Bronchial epithelial cell (primary cell): ENCODE data around the gene PRAMEF26. TPM values are rescaled to one million over a fixed set of nuclear protein-coding genes. Genes with fewer than 3 reads are reported as not detected.
"Not testable (repeated sequence)": the region's sequence is repeated elsewhere in the genome, so short reads cannot be mapped to it uniquely, and the experiment has no call there.

Source experiments
- DNase-seq: peaks from one replicate; pipeline ENCODE4 v3.0.0-alpha.2; 2010; ENCODE audit warnings: low read depth
- FAIRE-seq: peaks from 2 replicates; lab custom pipeline; 2011; peaks lifted over from hg19 to GRCh38; lab: Jason Lieb, UNC
- H3K27me3 ChIP-seq: 2 replicates; pipeline ENCODE4 v1.5.1; 2011; ENCODE audit warnings: low read length; ENCODE audit not compliant: control insufficient read depth, insufficient read depth
- H3K36me3 ChIP-seq: 2 replicates; pipeline ENCODE4 v1.5.1; 2011; ENCODE audit warnings: low read length; ENCODE audit not compliant: control insufficient read depth, insufficient read depth
- H3K4me3 ChIP-seq: 2 replicates; pipeline ENCODE4 v1.5.1; 2011; ENCODE audit warnings: mild to moderate bottlenecking, low read depth, low read length, control low read depth
- total RNA-seq: library from RNA; depleted of rRNA; stranded (reverse); fragments of >200 nt; gene quantifications from 2 replicates; pipeline ENCODE4 v1.2.1, GENCODE V29; 2014

Gene PRAMEF26
- not detected in 2 replicates for total RNA-seq

DNA sequence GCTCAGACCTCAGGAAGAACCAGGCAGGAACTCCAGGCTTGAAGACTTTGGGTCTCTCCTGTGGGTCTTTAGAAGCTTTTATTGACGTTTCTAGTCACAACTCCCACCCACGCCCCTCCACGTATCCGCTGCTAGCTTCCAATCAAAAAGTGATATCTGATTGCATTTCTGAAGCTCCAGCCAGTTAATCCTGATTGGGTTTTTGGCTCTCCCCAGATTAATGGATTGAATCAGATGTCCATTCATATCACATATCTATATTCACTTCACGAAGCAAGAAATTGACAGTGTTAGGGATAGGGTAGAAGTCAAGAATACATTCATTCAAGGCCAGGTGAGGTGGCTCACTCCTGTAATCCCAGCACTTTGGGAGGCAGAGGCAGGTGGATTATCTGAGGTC is at the start of gene PRAMEF26:
PRAMEF26 (minus strand) TSS at position 101 of the 400 bp plus-strand sequence. CDS start 2,914 bp downstream, outside the sequence.
- not testable (repeated sequence) for FAIRE-seq, DNase-seq, H3K27me3 ChIP-seq, H3K4me3 ChIP-seq, H3K36me3 ChIP-seq

DNA sequence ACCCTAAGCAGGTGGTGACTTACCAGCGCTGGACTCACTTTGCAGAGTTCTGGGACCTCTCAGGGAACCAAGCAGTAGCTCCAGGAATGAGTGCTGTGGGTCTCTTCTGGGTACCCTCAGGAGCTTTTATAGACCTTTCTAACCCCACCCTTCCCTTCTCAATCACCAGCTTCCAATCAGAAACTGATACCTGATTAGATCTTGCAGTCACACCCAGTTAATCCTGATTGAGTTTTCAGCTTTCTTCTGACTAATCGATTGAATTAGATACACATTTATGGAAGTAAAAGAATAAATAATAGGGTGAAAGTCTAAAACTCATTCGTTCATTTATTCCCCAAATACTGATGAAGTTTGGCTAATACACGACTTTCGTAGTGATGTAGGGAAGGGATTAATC is 45.5 kb upstream of the PRAMEF26 start, which contains the start of gene PRAMEF13:
PRAMEF13 (minus strand) TSS at position 101 of the 400 bp plus-strand sequence. CDS start 1,820 bp downstream, outside the sequence.
- not testable (repeated sequence) for H3K36me3 ChIP-seq, DNase-seq, H3K4me3 ChIP-seq, H3K27me3 ChIP-seq, FAIRE-seq

DNA sequence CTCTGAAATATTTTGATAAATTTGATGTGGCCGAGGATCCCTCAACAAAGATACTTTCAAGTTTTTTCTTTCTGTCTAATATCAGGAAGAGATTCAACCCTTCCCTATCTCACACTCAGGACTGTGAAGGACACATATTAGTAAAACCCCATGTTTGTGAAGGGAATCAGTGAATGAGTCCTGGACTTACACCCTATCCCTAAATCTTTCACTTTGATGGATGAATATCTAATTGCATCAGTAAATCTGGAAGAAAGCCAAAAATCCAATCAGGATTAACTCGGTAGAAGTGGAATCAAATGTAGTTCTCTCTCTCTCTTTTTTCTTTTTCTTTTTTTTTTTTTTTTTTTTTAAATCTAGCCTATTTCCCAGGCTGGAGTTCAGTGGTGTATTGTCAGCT is 15.7 kb upstream of the PRAMEF26 start, which contains the start of gene PRAMEF9:
PRAMEF9 (plus strand) TSS at position 301 of the 400 bp plus-strand sequence. CDS start 3,433 bp downstream, outside the sequence.
- H3K27me3 ChIP-seq, H3K4me3 ChIP-seq, DNase-seq, FAIRE-seq, H3K36me3 ChIP-seq: not testable (repeated sequence)

DNA sequence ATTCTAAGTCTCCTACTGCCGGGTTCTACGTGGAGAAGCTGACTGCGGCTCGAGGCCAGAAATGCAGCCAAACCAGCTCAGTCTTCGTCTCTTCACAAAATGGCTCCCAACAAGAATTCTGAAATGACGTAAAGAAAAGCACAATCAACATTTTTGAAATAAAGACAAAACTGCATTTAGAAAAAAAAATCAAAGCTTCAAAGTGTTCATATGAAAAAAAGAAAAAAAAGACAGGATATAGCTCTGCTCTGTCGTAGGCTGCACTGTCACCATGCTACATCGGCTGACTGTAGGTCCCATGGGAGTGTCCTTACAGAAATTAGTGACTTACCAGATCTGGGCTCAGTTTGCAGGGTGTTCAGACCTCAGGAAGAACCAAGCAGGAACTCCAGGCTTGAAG is 9.7 kb upstream of the PRAMEF26 start, which contains the start of gene HNRNPCL4:
HNRNPCL4 (minus strand) TSS at position 101 of the 400 bp plus-strand sequence. CDS start 164 bp downstream, outside the sequence.
- not testable (repeated sequence) for FAIRE-seq, H3K36me3 ChIP-seq, DNase-seq, H3K4me3 ChIP-seq, H3K27me3 ChIP-seq

- not testable (repeated sequence) for H3K27me3 ChIP-seq, FAIRE-seq, H3K4me3 ChIP-seq, H3K36me3 ChIP-seq, DNase-seq
Observed at GRCh38 chr1:13116754-13117153, 39.1 kb downstream of the PRAMEF26 start, which contains the start of gene HNRNPCL2. Gene HNRNPCL2 (minus strand): TSS chr1:13116854. CDS start chr1:13116400, 454 bp downstream.

Other genes starting within 250 kb of the PRAMEF26 start
- not detected in 2 replicates for gene PRAMEF7, start 239.4 kb downstream of the PRAMEF26 start, total RNA-seq
- gene PRAMEF6, start 208.4 kb downstream of the PRAMEF26 start, total RNA-seq, result not detected in 2 replicates
- not detected in 2 replicates for gene PRAMEF27, start 99.4 kb downstream of the PRAMEF26 start, total RNA-seq
- not detected in 2 replicates for gene HNRNPCL3, start 95.2 kb downstream of the PRAMEF26 start, total RNA-seq
- gene PRAMEF25, start 85.2 kb downstream of the PRAMEF26 start, total RNA-seq, result not detected in 2 replicates
- gene HNRNPCL2, start 39.2 kb downstream of the PRAMEF26 start, total RNA-seq, result not detected in 2 replicates
- gene HNRNPCL4, start 9.6 kb upstream of the PRAMEF26 start, total RNA-seq, result not detected in 2 replicates
- not detected in 2 replicates for gene PRAMEF9, start 15.8 kb upstream of the PRAMEF26 start, total RNA-seq
- not detected in 2 replicates for gene PRAMEF13, start 45.4 kb upstream of the PRAMEF26 start, total RNA-seq
- not detected in 2 replicates for gene PRAMEF18, start 70.1 kb upstream of the PRAMEF26 start, total RNA-seq
- not detected in 2 replicates for gene PRAMEF5, start 98.2 kb upstream of the PRAMEF26 start, total RNA-seq
- gene PRAMEF8, start 129.1 kb upstream of the PRAMEF26 start, total RNA-seq, result not detected in 2 replicates
- gene PRAMEF33, start 147.5 kb upstream of the PRAMEF26 start, total RNA-seq, result not detected in 2 replicates
- gene PRAMEF15, start 159.6 kb upstream of the PRAMEF26 start, total RNA-seq, result not detected in 2 replicates
- not detected in 2 replicates for gene PRAMEF14, start 191.1 kb upstream of the PRAMEF26 start, total RNA-seq
- gene PRAMEF19, start 215.9 kb upstream of the PRAMEF26 start, total RNA-seq, result not detected in 2 replicates
- gene PRAMEF17, start 233.6 kb upstream of the PRAMEF26 start, total RNA-seq, result not detected in 2 replicates